Fibroblast of peridontal ligament (primary cell): ENCODE results near the gene HIVEP2.
"Not testable (repeated sequence)": the region's sequence is repeated elsewhere in the genome, so short reads cannot be mapped to it uniquely, and the experiment has no call there.

ENCODE experiments used
- DNase-seq: peaks from one replicate; pipeline ENCODE4 v3.0.0-alpha.2; 2010; ENCODE audit errors: extremely low read depth

The HIVEP2 gene, protein sequence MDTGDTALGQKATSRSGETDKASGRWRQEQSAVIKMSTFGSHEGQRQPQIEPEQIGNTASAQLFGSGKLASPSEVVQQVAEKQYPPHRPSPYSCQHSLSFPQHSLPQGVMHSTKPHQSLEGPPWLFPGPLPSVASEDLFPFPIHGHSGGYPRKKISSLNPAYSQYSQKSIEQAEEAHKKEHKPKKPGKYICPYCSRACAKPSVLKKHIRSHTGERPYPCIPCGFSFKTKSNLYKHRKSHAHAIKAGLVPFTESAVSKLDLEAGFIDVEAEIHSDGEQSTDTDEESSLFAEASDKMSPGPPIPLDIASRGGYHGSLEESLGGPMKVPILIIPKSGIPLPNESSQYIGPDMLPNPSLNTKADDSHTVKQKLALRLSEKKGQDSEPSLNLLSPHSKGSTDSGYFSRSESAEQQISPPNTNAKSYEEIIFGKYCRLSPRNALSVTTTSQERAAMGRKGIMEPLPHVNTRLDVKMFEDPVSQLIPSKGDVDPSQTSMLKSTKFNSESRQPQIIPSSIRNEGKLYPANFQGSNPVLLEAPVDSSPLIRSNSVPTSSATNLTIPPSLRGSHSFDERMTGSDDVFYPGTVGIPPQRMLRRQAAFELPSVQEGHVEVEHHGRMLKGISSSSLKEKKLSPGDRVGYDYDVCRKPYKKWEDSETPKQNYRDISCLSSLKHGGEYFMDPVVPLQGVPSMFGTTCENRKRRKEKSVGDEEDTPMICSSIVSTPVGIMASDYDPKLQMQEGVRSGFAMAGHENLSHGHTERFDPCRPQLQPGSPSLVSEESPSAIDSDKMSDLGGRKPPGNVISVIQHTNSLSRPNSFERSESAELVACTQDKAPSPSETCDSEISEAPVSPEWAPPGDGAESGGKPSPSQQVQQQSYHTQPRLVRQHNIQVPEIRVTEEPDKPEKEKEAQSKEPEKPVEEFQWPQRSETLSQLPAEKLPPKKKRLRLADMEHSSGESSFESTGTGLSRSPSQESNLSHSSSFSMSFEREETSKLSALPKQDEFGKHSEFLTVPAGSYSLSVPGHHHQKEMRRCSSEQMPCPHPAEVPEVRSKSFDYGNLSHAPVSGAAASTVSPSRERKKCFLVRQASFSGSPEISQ (N-terminal part only)

GRCh38 chr6:142945049-142945445 is at the start of gene HIVEP2:
TSS of gene HIVEP2 (minus strand) at chr6:142945176. CDS start at chr6:142774738, 170,438 bp downstream.
- peak; percentile 69 for DNase-seq

- DNase-seq, result no peak
Observed at GRCh38 chr6:142993977-142994376, 49.0 kb upstream of the HIVEP2 start.

GRCh38 chr6:142987490-142987889 is 42.5 kb upstream of the HIVEP2 start:
- DNase-seq, result no peak

- peak; percentile 84 for DNase-seq
Observed at GRCh38 chr6:142985281-142985680, 40.3 kb upstream of the HIVEP2 start.

DNA sequence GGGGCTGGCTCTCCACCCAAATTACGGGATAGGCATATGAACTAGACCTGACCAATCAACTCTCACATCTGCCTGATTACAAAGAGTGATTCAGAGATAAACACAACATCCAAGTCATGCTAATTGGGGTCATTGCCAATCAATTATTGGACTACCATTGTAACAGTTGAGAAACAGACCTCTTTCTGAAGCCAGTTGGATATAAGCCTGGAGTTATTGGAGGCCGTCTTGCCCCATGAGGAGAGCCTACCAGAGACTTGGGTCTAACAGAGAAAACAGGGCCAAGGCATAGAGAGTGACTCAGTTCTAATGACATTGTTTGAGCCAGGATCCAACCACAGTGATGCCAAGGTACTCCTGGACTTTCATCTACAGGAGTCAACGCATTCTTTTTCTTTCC is 39.4 kb upstream of the HIVEP2 start:
- DNase-seq, result peak; percentile 52

DNA sequence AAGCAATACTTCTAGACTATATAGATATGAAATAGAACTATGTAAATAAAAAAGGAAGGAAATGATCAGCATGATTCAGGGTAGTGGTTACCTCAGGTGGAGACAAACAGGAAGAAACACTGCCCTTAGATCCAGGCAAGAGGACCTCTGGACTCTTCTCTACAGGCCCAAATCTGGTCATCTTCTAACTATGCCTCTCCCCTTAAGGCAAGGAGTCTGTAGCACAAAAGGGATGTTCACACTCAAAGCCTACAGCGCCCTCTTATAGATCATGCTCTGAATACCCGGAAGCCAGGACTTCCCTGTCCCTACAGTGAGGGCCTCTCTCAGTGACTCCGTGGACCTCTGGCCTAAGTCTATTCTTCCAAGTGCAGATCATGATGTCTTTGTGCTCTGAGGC is 30.4 kb upstream of the HIVEP2 start:
- no peak for DNase-seq

- DNase-seq, result not testable (repeated sequence)
Observed at GRCh38 chr6:142970941-142971340, 26.0 kb upstream of the HIVEP2 start.

GRCh38 chr6:142968601-142969000 is 23.6 kb upstream of the HIVEP2 start:
- no peak for DNase-seq

GRCh38 chr6:142966294-142966693 is 21.3 kb upstream of the HIVEP2 start:
- DNase-seq, result no peak

DNA sequence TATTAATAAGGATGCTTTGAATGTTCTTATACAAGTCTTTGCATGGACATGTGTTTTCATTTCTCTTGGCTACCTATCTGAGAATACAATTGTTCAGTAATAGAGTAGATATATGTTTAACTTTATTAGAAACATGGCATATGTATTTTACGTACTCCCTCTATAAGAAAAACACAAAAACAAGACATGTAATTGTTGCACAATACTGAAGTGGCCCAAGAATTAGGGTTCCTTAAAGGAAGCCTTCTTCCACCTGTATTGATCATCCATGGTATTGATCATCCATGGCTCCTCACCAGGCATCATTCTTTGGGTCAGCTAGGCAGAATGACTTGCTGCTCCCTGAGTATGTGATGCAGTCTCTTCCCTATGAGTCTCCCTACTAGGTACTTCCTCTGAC is 20.2 kb upstream of the HIVEP2 start:
- no peak for DNase-seq

GRCh38 chr6:142960098-142960497 is 15.1 kb upstream of the HIVEP2 start:
- peak; percentile 47 for DNase-seq

GRCh38 chr6:142958343-142958742 is 13.4 kb upstream of the HIVEP2 start:
- no peak for DNase-seq

DNA sequence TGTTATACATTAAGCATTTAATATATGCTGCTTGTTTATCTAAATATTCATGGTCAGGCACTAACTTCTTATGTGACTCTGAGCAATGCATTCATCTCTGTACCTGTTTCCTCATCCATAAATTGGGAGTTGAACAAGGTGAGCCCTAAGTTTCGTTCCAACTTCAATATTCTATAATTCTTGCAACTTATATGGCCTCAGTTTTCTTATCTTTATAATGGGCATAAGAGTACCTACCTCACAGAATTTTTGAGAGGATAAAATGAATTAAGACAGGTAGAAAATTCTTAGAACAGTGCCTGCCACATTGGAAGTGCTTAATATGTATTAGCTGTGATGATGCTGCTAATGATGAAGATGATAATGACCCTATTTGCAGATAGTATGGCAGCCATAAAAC is 11.8 kb upstream of the HIVEP2 start:
- DNase-seq, result no peak

DNA sequence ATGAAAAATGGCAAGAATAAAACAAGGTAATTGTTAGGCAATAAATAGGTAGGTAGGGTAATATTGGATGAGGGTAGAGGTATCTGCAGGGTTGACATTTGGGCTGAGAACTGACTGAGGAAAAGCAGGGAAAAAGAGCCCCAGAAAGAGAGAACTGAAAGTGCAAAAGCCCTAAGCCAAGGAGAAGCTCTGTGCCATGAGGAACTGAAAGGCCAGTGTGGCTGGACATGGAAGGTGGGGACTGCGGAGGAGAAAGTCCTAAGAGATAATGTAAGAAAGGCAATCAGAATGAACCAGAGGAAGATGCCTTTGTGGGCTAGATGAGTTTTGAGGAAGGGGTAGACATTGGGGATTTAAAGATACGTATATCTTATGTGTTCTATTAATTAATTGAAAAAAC is 9.9 kb upstream of the HIVEP2 start:
- no peak for DNase-seq

DNA sequence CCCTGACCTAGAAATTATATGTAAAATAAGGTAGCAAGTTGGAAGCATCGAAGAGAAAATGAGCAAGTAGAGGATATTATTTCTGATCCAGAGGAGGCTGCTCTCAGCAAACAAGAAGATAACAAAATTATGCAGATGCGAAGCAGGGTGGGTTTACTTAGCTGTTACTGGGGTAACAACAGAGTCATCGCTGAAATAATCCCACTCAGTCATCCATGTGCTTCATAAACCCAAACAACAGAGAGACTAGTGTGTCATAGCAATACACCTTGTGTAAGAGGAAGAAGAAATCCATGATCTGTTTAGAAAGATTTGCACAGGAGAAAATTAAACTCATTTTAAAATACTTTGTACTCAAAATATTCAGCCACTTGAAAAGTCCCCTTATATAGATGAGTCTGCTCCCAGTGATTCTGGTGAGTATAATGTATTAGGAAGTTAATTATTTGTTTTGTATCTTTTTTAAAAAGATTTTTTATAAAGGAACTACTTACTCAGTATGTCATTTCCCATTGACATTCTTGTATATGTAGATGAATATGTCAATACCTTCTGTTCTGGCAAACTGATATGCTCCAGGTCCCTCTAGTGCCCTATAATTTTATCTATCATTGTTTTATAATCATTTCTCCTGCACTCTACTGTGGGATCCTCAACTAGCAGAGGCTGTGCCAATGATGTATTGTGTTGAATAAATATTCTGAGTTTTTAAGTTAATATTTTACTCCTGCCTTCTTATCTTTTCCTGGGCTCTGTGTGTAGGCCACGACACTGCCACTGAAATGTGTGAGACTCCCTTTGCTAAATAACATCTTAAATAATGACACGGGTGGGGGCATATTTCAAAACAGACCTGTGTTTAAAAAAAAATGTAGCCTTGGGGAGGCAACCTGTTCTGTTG is 8.6 kb upstream of the HIVEP2 start:
- no peak for DNase-seq

- no peak for DNase-seq
Observed at GRCh38 chr6:142952614-142953013, 7.6 kb upstream of the HIVEP2 start.

GRCh38 chr6:142950291-142950690 is 5.3 kb upstream of the HIVEP2 start:
- no peak for DNase-seq

- peak; percentile 48 for DNase-seq
Observed at GRCh38 chr6:142947714-142948480, 2.9 kb upstream of the HIVEP2 start.

DNA sequence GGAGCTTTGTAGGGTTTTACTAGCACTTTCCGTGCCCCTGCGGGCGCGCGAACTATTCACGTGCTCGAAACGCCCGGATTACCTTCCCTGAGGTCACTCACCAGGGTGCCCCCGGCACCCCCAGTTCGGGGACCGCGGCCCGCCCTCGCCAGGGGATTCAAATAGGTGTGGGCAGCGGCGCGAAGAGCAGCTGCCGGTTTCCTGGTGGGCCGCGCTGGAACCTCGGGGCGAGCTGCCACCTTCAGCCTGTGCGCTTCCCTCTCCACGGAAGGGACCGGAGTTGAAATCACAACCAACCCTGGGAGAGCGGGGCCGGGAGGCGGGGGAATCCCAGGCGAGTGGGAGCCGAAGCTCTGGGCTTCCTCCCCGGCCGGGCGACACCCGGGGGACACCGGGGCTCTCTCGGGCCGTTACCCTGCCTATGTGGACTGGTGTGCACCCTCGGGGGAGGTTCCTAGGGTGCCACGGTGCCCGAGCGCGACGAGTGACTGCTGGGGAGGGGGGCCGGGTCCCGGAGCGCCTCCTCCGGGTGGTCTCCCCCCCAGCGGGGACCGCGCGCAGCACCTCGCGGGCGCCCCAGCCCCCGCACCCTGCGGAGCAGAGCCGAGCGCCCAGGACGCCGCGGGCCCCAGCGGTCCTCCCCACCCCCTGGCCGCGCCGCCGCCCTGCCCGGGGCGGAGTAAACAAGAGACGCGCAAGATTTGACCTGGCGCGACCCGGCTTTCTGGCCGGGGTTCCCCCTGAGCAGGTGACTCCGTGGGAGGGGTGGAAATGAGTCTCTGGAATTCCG is 2.1 kb upstream of the HIVEP2 start:
- peak; percentile 47 for DNase-seq
